ENCODE data around the gene SCN7A. TPM values are rescaled to one million over a fixed set of nuclear protein-coding genes. Genes with fewer than 3 reads are reported as not detected.

SCN7A gene
- total RNA-seq, 1 experiment from 2014 or later = not detected

DNA sequence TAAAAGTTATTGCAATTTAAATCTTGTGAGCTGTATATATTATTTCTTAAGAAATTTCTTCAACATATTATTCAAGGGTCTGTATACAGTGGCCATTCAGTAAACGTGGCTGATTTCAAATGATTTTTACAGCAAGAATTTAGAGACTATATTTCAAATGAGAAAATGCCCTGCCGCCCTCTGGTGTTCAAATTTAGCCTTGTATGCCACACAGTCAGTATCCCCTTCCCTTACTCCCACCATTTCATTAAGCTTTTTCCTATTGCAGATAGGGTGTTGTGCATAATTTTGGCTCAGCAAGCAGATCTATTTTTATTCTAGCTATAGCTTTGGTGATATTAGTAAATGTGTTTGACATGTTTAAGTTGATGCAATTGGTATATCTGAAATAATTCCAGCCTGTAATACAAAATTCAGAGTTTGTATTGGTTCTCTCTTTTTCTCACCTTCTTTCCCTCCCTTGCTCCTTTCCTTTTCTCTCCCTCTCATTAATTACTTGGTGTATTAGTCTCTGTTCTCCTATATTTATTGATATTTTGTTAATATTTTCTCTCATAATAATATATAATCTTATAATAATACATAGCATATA, 22.8 kb upstream of the SCN7A start:
- ChIA-PET CTCF (interaction anchor here (0.6 to 4.1 kb wide), 19 partner anchors 8 to 1485 kb away, joined by 3 to 24 read pairs (median 3); no protein-coding TSS in a partner anchor), POLR2A (interaction anchor here (0.6 kb wide), 1 partner anchor 1047 kb away, joined by 4 read pairs; the partner anchor contains the start of gene CSRNP3)
- intact Hi-C loops (cut with micrococcal nuclease) = loop anchor here (1.0 kb wide), 2 partner anchors 156 to 338 kb away; no protein-coding TSS in a partner anchor

DNA sequence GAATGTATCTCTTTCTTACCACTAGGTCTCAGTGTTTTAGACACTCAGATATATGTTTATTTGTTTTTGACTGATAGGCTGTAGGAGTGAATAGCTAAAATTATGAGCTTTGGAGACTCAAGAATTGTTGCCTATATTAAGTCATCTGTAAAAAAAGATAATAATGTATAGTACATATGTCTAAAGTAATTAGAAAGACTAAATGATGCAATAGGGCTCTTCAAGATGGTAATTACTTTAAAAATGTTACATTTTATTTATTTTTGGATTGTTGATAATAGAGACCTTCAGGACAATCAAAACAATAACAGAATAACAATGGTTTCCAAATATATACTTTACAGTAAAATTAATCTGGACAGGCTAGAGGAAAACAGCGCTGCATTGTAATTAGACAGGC, 19.9 kb upstream of the SCN7A start:
- TF ChIP-seq, protein P1, sequence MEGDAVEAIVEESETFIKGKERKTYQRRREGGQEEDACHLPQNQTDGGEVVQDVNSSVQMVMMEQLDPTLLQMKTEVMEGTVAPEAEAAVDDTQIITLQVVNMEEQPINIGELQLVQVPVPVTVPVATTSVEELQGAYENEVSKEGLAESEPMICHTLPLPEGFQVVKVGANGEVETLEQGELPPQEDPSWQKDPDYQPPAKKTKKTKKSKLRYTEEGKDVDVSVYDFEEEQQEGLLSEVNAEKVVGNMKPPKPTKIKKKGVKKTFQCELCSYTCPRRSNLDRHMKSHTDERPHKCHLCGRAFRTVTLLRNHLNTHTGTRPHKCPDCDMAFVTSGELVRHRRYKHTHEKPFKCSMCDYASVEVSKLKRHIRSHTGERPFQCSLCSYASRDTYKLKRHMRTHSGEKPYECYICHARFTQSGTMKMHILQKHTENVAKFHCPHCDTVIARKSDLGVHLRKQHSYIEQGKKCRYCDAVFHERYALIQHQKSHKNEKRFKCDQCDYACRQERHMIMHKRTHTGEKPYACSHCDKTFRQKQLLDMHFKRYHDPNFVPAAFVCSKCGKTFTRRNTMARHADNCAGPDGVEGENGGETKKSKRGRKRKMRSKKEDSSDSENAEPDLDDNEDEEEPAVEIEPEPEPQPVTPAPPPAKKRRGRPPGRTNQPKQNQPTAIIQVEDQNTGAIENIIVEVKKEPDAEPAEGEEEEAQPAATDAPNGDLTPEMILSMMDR (IDR thresholded peaks at IDR 0.05; ENCODE audit: unreplicated experiment) = no peak
- DNase-seq (ENCODE audit: unreplicated experiment) = no peak
- ChIA-PET POLR2A (no interaction called here), CTCF (interaction anchor here (0.8 to 1.0 kb wide), 3 partner anchors 9 to 202 kb away, joined by 3 to 4 read pairs (median 3); no protein-coding TSS in a partner anchor)
- Mint-ChIP-seq H3K36me3 (ENCODE audit: insufficient read depth, unreplicated experiment) (no peaks in the 10 kb centered on the region), H3K27ac (ENCODE audit: low read depth, unreplicated experiment) (no peak overlapping the region), H3K27me3 (ENCODE audit: insufficient read depth, unreplicated experiment) (peaks cover 79% of the 10 kb centered on the region), H3K9me3 (ENCODE audit: unreplicated experiment) (peaks cover 7% of the 10 kb centered on the region), H3K4me1 (ENCODE audit: insufficient read depth, unreplicated experiment) (no peaks in the 10 kb centered on the region), H3K4me3 (ENCODE audit: unreplicated experiment) (no peak overlapping the region)
- BruUV-seq (replicated peaks) = no TSS peak
- intact Hi-C loops (cut with micrococcal nuclease) = no loop called here

More for the DNA sequence above, 22.8 kb upstream of the SCN7A start:
- TF ChIP-seq, protein P1 (IDR thresholded peaks at IDR 0.05; ENCODE audit: unreplicated experiment) = peak; percentile 58
- no peaks in the 10 kb centered on the region for H3K36me3 Mint-ChIP-seq (ENCODE audit: insufficient read depth, unreplicated experiment)
- BruUV-seq (replicated peaks) = no TSS peak
- no peak overlapping the region for H3K4me3 Mint-ChIP-seq (ENCODE audit: unreplicated experiment)
- H3K4me1 Mint-ChIP-seq (ENCODE audit: insufficient read depth, unreplicated experiment) = no peaks in the 10 kb centered on the region
- H3K9me3 Mint-ChIP-seq (ENCODE audit: unreplicated experiment) = no peaks in the 10 kb centered on the region
- DNase-seq (ENCODE audit: unreplicated experiment) = peak; percentile 44
- peaks cover 85% of the 10 kb centered on the region for H3K27me3 Mint-ChIP-seq (ENCODE audit: insufficient read depth, unreplicated experiment)
- H3K27ac Mint-ChIP-seq (ENCODE audit: low read depth, unreplicated experiment) = no peak overlapping the region

DNA sequence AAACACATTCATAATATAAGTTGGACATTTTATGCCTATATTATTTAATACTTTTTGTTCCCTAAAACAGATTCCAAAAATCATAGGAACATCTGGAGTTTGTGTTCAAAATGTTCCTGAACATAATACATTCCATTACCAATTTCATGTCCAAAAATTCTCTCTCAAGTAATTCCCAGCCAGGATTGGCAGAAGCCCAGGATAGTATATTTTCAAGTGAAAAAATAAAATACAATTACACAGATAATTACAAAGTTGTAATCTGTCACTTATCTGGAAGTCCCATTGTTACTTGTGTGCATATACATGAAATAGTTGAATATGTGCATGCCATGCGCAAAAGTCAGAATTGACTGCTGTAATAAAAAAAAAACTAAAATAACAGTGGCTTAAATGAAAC, 5.2 kb upstream of the SCN7A start:
- no TSS peak for BruUV-seq (replicated peaks)
- intact Hi-C loops (cut with micrococcal nuclease) = no loop called here
- ChIA-PET CTCF (no interaction called here), POLR2A (no interaction called here)
- Mint-ChIP-seq H3K27ac (ENCODE audit: low read depth, unreplicated experiment) (no peak overlapping the region), H3K4me3 (ENCODE audit: unreplicated experiment) (no peak overlapping the region), H3K4me1 (ENCODE audit: insufficient read depth, unreplicated experiment) (no peaks in the 10 kb centered on the region), H3K36me3 (ENCODE audit: insufficient read depth, unreplicated experiment) (no peaks in the 10 kb centered on the region), H3K27me3 (ENCODE audit: insufficient read depth, unreplicated experiment) (peaks cover 68% of the 10 kb centered on the region), H3K9me3 (ENCODE audit: unreplicated experiment) (no peaks in the 10 kb centered on the region)
- DNase-seq (ENCODE audit: unreplicated experiment) = no peak
- TF ChIP-seq, protein P1 (IDR thresholded peaks at IDR 0.05; ENCODE audit: unreplicated experiment) = no peak

DNA sequence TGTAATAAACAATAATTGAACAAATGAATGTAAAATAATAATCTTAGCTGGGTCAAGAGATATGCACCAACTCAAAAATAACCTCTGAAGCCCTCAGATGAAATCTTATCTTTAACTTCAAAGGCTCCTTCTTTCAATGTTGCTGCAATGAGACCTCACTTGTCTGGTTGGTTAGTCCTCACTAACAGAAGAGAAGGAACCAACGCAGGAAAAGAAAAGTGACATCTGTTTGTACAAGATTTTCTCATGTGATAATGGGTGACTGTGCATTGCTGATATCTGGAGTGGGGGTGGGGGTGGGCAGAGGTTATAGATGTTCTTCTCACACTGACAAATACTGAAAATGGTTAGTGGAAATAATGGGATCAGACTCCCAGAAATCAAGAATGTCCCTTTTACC, 2.6 kb downstream of the SCN7A start:
- BruUV-seq (replicated peaks) = no TSS peak
- no peak for DNase-seq (ENCODE audit: unreplicated experiment)
- no peak overlapping the region for H3K27ac Mint-ChIP-seq (ENCODE audit: low read depth, unreplicated experiment)
- H3K4me1 Mint-ChIP-seq (ENCODE audit: insufficient read depth, unreplicated experiment) = no peaks in the 10 kb centered on the region
- peaks cover 98% of the 10 kb centered on the region for H3K27me3 Mint-ChIP-seq (ENCODE audit: insufficient read depth, unreplicated experiment)
- H3K4me3 Mint-ChIP-seq (ENCODE audit: unreplicated experiment) = no peak overlapping the region
- TF ChIP-seq, protein P1 (IDR thresholded peaks at IDR 0.05; ENCODE audit: unreplicated experiment) = no peak
- H3K9me3 Mint-ChIP-seq (ENCODE audit: unreplicated experiment) = no peaks in the 10 kb centered on the region
- intact Hi-C loops (cut with micrococcal nuclease) = no loop called here
- no peaks in the 10 kb centered on the region for H3K36me3 Mint-ChIP-seq (ENCODE audit: insufficient read depth, unreplicated experiment)
- ChIA-PET CTCF (interaction anchor here (0.6 kb wide), 1 partner anchor 561 kb away, joined by 3 read pairs; no protein-coding TSS in a partner anchor), POLR2A (no interaction called here)
